T-helper 9 cell (primary cell): ENCODE results near the gene RUSC2.
"Not testable (repeated sequence)": the region's sequence is repeated elsewhere in the genome, so short reads cannot be mapped to it uniquely, and the experiment has no call there.

Source experiments
- DNase-seq: peaks from one replicate; pipeline ENCODE4 v3.0.0-alpha.2; 2020
- total RNA-seq, 2 donors: gene quantifications; one replicate each; lab custom pipeline; 2026; lab: John Stamatoyannopoulos, UW

RUSC2 gene
- 0 to 1.4 reads per million in 2 donors for total RNA-seq

DNA sequence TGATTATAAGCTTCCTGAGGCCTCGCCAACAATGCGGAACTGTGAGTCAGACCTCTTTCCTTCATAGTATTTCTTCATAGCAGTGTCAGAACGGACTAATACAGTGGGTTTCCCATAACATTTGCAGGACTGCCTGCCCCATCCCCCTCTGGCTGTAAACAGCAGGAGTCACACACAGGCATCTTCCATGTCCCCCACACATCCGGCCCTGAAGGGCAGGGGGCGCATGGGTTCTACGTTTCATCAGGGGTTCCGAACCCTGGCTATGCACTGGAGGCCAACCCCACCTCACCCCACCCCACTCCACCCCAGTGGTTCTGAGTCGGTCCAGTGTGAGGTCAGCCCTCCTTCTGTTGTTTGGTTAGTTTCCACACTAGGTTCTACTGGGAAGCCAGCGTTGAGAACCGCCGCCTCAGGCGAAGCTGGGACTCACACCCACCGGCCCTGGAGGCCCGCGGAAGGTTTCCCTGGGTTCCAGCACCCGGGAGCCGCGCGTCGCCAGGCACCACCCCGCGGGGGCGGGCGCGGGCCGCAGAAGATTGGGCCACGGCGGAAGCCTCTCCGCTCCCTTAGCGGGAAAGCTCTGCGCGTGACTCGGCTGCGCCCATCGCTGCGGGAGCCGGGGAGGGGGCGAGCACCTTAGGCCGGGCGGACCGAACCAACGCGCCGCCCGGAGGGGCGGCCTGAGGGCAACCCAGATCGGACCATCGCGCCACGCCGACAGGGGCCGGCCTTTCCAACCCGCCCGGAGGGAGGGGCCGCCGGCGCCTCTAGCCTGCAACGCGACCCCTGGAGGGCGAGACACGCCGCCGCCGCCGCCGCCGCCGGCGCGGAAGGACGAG is at the start of gene RUSC2:
RUSC2 (plus strand) TSS at position 799 of the 842 bp plus-strand sequence. CDS start 56,411 bp downstream, outside the sequence.
- peak; percentile 6 for DNase-seq

DNA sequence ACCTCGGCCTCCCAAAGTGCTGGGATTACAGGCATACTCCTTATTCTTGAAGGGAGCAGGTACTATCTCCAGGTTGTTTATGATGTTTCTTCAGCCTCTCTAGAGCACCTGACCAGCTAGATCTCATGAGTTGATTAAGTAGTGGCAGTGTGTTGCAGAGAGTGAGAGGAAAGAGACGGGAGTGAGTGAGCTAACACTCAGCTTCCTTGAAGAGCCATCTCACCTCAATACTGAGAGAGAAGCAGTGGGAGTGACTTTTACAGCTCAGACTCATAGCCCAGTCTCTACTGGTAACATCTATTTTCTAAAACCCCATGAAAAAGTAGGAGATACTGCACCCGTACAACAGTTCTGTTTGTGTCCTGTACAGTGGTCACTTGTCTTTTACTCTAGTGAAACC is 43.9 kb upstream of the RUSC2 start:
- no peak for DNase-seq

DNA sequence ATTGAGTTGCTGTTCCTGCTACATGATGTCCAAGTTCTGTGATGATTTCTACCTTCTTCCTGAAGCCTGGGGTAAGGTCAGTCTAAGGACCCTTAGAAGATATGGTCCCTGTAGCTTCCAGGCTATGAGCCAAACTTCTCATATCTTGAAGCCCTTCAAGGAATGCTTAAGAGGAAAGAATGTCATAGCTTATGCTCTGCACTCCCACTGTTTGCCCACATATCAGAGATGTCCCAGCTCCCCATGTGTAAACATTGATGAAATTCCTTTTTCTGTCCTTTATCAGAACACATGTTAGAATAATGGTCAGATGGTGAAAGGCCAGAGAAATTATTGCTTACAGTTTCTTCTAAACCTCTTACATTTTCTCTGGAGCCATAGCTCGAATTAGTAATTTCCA is 41.4 kb upstream of the RUSC2 start:
- DNase-seq = no peak

- DNase-seq = no peak
Observed at GRCh38 chr9:35452481-35452880, 37.4 kb upstream of the RUSC2 start.

- DNase-seq = no peak
Observed at GRCh38 chr9:35453786-35454185, 36.1 kb upstream of the RUSC2 start.

DNA sequence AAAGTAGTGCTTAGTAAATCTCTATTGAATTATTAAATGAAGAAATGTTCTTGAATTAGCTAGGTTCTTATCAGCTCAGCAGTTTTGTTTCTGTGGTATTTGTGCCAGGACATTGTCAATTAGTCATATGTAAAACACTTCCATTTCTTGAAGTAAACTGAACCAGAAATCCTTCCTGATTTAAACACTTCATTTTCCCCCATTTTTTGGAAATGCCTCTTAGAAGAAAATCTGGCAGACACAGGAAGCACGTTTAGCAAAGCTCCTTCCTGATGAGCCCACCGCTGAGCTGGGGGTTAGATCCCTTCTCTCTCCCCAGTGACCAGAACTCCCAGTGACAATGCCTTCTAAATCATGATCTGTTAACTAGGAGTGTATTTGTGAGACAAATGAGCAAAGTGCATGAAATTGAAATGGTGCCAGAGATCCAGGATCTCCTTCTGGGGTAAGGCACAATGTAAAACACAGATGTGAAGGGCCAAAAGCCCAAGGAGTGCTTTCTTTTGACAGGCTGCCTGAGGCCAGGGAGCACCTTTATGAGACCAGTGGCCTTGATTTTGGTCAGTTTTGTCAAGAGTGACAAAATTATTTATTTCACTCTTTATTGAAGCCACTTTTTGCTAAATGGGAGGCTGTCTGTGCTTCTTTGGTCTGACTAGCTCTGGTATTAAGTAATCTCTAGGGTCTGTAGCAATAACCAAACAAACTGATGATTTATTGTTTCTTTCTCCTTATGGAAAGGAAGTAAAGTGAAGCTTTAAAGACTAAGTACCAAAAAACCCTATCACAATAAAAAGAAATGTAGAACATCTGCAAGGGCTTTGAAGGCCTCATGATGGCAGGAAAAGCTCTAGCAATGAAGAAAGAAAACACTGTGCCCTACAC is 25.5 kb upstream of the RUSC2 start:
- DNase-seq = no peak

DNA sequence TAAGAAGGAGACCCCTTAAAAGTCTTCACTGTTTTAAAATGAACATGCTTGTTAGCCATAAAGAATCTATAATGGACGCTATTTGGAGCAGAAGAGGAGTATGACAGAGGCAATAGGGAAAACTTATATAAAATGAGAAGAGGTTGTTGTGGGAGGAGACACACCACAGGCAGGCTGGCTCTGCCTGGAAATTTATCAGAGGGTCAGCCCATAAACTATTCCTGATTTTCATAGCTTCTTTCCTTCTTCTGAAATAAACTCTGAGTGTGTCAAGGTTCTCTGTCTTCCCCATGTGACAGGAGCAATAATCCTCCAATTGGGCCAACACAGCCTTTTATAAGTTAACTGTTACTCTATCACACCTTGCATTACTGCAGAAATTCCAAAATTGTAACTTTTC is 19.6 kb upstream of the RUSC2 start:
- no peak for DNase-seq

GRCh38 chr9:35470894-35471293 is 19.0 kb upstream of the RUSC2 start:
- DNase-seq = no peak

DNA sequence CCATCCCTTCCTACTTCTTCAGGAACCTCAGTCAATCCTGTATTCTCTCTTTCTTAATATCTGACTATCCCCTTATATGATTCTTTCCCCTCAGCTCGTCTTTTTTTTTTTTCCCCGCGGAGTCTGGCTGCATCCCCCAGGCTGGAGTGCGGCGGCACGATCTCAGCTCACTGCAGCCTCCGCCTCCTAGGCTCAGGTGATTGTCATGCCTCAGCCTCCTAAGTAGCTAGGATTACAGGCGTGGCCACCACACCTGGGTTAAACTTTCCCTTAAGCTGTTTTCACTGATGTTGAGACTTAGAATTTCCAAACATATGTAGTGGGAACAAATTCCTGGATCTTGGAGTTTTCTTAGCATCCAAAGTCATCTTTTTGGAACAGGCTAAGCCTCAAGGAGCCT is 13.3 kb upstream of the RUSC2 start:
- no peak for DNase-seq

DNA sequence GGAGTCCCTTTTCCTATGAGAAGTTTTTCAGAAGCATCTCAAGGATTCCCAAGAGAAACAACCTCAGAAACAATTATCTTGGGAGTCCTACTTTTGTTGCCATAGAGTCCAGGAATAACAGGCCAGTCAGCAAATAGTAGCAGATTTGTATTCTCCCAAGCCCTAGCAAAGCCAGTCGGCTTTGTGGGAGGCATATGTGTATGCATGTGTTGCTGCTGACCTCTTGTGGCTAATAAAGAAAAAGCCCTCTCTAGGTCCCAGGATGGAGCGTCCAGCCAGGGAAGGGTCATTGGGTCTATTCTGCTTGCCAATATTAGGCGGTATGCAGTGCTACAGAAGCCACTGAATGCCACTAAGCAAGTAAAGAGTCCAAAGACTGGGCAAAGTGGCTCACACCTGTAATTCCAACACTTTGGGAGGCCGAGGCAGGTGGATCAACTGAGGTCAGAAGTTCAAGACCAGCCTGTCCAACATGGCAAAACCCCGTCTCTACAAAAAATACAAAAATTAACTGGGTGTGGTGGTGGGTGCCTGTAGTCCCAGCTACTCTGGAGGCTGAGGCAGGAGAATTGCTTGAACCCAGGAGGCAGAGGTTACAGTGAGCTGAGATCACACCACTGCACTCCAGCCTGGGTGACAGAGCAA is 12.6 kb upstream of the RUSC2 start:
- DNase-seq = not testable (repeated sequence)

DNA sequence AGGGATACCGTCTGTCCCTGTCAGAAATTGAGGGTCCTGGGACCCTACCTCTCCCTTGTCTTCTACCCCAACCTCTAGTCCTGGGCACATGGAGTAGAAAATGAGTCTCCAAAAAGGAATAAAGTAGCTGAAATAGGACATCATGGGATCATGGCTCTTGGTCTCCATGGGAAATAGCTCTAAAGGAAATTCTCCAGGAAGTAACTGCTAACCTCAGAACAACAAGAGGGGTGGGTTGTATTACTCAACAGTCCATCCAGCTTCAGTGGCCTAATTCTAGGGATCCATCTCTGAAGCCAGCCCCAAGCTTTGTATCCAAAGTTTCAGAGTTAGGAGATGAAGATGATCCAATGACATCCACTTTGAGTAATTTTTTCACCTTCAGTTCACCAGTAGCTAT is 11.0 kb upstream of the RUSC2 start:
- no peak for DNase-seq

DNA sequence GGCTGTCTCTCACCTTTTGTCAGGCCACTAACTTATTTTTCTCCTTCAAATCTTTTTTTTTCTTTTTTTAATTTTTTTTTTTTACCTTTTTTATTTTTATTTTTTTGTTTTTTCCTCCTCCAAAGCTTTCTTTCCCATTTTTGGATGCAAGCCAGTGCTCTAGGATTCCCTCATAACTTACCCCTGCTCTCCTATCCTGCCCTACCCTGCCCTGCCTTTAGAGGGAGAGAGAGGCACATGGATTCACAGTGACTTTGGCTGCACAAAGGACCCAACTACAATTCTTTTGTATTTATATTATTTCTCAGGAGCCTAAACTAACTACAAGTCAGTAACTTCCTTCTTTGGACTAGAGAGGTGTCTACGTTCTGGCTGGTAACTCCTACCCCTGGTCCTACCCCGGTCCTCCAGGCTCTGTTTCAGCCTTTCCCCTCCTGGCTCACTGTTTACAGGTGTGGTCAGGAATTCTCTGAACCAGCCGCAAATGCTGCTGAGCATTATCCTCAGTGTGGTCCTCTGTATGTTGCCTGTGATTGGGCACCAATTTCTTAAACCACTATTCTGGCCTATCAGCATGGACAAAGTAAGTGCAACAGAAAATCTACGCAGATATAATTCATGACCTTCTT is 8.4 kb upstream of the RUSC2 start:
- no peak for DNase-seq

GRCh38 chr9:35482071-35482470 is 7.8 kb upstream of the RUSC2 start:
- no peak for DNase-seq

DNA sequence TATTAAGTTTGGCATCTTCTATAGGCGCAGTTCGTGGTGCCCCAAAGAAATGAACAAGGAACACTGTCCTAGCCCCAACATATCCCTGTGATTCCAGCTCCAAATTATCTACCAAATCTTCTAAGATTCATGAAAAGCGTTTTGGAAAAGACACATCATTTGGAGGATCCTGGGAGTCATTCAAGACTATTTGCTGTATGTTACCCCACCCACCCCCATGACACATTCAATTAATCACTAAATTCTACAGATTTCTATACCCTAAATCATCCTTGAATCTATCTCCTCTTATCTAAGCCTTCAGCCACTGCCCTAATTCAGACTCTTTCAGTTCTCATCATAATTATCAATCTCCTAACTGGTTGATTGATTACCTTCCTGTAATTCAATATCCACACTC is 5.5 kb upstream of the RUSC2 start:
- DNase-seq = no peak

- DNase-seq = no peak
Observed at GRCh38 chr9:35487081-35487480, 2.8 kb upstream of the RUSC2 start.

DNA sequence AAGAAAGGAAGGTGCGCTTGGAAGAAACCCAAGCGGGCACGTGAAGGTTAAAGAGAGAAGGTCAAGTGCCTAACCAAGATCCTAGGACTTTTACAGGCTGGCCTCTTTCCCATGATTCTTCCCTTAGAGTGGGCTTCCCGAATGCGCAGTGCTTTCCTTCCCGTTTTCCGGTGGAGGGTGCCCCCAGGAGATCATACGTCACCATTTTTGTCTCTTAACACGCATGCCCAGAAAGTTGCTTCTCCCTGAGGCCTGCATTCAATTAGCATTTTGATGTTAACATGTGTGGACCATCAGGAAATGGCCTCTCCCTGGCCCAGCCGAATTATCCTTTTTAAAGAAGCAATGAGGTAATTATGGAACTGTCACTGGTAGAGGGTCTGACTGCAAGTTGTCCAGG is 1.9 kb upstream of the RUSC2 start:
- no peak for DNase-seq

GRCh38 chr9:35488566-35489312 is 1.2 kb upstream of the RUSC2 start:
- no peak for DNase-seq

GRCh38 chr9:35490155-35490909 is 421 bp downstream of the RUSC2 start:
- DNase-seq = no peak

GRCh38 chr9:35490910-35491465 is 1.1 kb downstream of the RUSC2 start:
- DNase-seq = no peak

DNA sequence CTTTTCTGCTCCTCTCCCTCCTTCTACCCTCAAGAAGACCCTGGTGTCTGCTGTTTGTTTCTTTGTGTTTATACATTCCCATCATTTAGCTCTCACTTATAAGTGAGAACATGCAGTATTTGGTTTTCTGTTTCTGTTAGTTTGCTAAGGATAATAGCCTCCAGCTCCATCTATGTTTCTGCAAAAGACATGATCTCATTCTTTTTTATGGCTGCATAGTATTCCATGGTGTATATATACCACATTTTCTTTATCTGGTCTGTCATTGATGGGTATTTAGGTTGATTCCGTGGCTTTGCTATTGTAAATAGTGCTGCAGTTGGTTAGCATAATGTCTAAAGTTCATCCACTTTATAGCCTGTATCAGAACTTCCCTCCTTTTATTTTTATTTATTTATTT is 3.2 kb downstream of the RUSC2 start:
- not testable (repeated sequence) for DNase-seq

- no peak for DNase-seq
Observed at GRCh38 chr9:35495984-35496383, 6.1 kb downstream of the RUSC2 start.
